ENCODE data around the gene TMED9.
"Not testable (repeated sequence)": the region's sequence is repeated elsewhere in the genome, so short reads cannot be mapped to it uniquely, and the experiment has no call there.

Gene TMED9

DNA sequence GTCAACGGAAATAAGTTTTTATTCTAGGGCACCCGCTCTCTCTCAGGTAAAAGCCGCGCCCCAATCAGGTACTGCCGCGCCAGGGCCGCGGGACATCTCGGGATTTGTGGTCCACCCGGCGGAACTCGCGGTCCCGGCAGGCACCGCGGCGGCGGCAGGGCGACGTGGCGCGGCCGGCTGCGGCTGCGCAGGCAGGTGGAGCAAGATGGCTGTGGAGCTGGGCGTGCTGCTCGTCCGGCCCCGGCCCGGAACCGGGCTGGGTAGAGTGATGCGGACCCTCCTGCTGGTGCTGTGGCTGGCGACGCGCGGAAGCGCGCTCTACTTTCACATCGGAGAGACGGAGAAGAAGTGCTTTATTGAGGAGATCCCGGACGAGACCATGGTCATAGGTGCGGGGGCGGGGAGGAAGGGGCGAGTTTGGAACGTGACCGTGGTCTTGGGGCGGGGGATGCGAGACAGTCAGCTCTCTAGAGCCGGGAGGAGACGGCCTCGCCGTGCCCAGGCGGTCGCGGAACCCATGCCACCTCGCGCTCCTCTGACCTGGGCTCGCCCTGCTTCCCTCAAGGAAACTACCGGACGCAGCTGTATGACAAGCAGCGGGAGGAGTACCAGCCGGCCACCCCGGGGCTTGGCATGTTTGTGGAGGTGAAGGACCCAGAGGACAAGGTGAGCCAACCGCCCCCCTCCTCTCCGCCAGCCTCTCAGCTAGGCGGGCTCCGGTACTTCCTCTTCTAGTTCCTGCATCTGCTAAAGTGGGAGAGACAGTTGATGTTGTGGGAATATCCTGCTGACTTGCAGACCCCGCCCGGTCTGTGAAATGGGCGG, at the start of gene TMED9:
Gene TMED9 (plus strand): TSS at position 194 of the 825 bp plus-strand sequence. CDS start 12 bp downstream, at position 206.
- DNase-seq: peak; percentile 88

DNA sequence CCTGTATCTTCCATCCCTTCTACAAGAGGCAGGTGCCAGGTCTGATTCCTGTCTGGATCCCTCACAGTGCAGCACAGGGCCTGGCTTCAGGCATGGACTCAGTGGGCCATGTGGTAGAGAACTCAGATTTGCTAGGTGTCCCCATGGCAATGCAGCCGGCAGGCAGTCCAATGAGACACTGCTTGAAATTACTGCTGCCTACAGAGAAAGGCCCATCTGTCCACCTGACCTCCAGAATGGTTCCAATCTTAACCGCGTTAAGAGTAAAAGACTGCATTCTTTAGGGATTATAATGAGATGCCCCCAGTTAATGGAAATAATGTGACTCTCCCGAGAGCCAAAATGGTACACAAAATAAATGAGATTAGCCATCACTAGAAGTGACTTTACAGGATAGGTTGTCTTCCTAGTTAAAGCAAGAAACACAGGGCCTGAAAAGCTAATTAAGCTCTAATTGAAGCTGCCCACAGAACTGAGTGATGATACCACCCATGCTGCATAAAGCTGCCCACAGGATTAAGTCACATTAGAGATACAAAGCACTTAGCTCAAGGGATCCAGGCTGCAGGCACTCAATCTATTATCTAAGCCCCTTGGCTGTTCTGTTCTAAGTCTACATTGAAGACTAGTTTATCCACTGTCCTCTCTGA, 49.1 kb upstream of the TMED9 start:
- DNase-seq: no peak

DNA sequence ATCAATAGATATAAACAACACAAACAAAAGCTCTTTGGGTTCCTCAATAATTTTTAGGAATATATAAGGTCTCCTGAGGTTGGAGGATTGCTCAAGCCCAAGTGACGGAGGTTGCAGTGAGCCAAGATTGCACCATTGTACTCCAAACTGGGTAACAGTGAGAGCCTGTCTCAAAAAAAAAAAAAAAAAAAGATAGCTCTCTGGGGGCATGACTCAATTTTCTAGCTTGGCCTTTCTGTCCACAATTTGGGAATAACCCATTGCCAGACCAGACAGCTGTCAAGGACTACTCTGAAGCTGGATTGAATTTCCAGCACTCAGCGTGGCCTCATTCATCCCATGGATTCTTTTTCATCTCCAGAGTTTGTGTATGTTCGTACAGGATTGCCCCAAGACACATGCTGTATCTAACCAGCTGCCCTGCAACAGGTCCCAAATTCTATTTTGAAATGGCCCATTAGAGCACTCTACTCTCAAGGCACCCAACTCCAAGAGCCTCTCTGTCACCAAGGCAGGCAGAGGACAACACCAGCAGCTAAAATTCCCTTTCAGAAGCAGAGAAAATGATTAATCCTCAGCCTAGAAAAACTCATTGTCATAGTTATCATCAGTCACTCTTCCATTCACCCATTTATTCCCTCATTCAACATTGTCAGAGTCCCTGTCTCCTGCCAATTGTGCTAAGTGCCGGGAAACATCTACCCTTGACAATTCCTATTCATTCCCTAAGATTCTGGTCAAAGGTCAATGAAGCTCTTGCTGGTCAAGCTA, 46.3 kb upstream of the TMED9 start:
- DNase-seq: peak; percentile 38

DNA sequence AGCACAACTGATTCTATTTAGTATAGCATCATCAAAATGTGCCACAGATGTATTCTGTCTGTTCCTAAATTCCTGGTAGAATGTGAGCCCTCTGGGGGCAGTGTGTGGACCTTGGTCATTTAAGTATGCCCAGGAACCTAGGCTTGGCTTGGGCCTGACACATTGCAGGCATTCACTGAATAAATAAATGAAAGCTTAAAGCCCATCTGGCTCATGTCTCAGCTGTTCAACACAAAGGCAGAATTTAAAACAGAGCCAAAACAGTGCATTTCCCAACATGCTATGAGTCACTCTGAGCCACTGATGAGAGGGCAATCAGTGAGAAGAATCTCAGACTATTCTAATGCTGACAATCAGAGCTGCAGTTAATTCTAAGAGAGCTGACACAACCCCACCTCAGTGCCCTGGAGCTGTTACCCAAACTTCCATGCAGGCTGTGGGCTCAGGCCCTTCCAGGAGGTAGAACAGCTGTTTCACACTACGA, 45.7 kb upstream of the TMED9 start:
- no peak for DNase-seq

DNA sequence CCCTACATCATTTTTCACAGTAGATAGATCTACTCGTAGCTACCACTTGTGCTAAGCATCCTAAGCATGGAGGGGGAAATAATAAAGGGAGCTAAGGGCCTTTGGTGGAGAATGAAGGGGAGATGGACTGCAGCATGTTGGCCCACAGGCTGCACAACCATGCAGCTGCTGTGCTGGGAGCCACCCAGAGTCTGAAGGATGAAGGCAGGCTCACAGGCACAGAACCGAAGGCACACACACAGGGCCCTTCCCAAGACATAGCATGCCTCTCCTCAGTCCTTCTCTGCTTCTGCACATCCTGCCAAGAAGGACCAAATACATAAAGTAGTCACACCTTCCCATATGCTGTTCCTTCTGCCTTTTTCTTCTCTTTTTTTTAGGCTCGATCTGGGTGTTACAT, 44.3 kb upstream of the TMED9 start:
- no peak for DNase-seq

DNA sequence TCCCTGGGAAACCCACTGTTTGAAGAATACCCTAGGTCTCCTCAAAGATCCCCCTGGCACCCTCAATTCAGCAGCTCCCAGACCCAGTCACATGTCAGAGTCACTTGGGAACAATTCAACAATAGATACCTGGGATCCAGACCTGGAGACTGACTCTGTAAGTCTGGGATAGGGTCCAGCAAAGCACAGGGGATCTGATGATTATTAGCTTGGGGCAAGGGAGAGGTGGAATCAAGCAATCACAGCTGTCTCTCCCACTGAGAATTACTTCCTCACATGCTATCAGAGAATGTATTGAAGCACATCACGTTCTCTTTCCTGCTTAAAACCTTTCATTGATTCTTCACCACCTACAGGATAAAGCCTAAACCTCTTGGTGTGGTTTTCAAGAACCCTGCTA, 43.5 kb upstream of the TMED9 start:
- DNase-seq: no peak

DNA sequence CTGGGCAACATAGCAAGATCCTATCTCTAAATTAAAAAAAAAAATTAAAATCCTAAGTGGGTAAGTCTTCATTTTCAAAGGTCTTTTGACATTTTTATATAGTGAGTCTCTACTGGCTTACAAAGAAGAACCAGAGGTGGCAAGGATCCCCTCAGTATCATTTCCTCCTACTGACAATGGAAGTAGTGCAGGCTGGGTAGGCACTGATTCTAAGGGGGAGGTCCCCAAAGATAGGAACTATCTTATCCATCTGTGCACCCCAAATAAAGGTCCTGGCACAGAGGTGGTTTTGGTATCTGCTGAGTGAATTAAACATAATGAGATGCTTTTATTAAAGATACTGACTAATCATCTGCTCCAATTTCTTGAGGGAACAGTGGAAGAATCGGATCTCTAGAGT, 41.9 kb upstream of the TMED9 start:
- no peak for DNase-seq

DNA sequence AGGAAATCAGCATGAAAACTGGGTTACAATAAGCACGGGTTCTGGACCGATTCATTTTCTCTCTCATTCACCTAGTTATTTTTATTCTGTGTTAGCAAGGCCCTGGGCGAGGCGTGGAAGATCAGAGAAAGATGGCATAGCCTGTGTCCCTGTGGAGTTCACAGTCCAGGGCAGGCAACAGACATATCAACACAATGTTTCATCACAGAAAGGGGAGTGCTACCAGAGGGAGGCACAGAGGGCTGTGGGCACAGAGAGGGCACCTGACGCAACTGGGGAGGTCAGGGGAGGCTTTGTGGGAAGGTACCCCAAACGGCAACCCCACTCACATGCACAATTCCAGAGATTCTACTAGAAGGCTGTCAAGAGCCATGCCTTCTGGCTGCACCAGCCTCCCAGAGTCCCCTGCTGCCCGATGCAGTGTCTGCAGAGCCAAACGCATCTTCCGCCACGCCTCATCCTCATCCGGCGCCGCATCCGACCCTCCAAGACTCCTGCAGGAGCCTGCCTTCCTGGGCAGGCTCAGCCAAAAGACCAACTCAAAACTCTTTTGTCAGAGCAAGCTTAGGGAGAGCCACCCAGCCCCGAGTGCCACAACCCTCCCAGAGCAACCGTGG, 39.1 kb upstream of the TMED9 start:
- DNase-seq: no peak

DNA sequence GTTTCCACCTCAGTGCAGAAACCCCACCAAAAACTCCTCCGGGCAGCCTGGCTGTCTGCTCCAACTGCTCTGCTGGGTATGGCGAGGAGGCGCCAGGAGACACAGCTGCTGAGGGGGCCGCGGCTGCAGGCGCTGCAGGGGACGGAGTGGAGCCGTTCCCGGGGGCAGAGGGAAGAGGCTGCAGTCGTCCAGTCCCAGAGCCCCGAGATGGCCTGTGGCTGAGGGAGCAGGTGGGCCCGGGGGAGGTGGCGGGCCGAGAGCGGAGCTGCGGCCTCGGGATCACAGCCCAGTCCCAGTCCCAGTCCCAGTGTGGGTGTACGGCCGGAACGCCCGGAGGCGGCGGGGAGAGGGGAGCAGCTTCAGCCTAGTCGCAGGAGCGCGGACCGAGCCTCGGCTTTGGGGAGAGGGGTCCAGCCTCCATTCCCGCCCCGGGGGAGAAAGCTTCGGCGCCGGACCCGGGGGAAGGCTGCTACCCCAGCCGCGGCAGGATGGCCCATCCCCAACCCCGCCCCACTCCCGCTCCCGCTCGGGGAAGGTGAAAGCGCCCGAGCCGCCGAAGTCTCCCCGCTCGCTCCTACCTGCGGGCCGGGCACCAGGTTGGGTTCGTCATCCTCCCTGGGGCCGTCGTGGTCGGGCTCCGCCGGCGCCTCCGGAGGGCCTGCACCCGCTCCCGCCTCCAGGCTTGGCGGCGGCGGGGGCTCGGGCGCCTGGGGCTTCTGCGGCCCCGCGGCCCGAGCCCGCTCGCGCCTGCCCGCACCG, 38.2 kb upstream of the TMED9 start:
- DNase-seq: no peak

DNA sequence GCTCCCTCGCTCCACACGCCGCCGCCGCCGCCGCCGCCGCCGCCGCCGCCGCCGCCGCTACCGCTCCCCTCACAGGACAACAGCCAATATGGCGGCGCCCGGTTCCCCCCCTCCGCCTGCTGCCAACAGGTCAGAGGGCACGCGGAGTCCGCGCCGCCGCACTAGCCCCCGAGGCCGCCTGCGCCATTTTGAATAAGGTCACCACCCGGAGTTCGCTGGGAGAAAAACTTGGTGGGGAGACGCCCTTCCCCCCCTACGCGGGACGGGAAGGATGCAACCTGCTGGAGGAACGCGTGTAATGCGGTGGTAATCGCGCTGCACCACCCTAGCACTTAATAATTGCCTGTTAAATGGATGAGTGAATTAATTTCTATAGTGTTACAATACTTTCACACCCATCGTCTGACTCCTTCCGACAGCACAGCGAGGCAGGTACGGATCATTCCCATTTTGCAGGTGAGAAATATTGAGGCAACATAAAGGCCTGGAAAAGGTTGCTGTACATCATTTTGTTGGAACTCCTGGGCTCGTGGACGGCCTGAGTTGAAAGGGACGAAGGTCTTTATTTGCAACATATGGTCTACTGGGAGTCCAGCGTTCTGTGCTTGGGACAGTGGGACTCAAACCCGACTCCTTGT, 37.4 kb upstream of the TMED9 start, which contains the start of gene FAM193B:
Gene FAM193B (minus strand): TSS at position 90 of the 638 bp plus-strand sequence. CDS start 105 bp downstream, outside the sequence.
- peak; percentile 93 for DNase-seq

DNA sequence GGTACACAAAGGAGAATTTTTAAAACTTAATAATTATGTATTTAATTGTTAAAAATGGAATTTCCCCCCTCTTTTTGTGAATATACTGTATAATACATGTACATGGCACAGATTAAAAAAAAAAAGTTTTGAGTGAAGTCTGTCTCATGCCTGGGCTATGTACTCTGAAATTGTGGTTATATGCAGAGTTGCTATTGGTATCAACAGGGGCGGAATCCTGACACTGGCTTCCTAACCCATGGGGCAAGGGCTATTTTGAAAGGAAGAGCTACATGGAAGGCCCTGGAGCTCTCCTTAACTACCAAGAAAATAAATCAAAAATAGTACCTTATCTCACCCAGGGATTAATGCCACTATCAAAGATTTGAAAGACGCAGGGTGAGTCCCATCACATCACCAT, 36.8 kb upstream of the TMED9 start:
- no peak for DNase-seq

DNA sequence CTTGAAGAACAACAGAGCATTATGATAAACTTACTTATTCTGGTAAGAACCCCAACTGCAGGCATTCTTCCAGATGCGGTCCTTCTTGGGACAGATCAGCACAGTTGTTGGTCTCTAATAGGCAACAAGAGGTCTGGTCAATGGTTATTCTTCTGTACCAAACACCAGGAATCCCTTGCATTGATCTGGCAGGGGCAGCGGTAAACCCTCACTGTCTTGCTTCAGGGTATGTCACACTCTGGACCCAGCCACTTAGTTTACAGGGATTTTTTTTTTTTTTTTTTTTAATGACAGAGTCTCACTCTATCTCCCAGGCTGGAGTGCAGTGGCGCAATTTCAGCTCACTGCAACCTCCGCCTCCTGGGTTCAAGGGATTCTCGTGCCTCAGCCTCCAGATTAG, 36.3 kb upstream of the TMED9 start:
- DNase-seq: no peak

DNA sequence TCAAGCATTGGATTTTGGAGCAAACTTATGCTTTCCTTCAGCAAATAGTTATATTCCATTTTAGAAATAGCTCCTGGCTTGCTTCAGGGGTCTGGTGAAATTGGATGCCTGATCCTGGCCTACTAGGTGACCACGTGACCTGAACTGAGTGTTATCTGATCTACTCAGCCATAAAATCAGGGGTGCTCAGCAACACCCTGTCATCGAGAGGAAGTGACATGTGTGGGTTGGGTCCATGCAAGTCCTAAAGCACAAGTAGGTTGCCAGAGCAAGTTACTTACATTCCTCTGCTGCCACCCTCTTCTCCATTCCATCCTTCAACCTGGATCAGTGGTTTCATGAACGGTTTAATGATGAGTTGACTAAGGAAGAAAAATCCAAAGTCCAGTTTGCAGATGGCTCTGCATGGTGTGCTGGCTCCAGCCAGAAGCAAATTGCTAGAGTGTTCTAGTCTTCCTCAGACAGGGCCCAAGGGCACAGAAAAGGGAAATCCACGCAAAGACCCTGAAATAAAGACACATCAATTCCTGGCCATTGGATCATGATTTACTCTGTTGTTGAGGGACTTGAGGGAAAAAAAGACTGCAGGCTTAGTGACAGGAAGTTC, 34.9 kb upstream of the TMED9 start:
- no peak for DNase-seq

DNA sequence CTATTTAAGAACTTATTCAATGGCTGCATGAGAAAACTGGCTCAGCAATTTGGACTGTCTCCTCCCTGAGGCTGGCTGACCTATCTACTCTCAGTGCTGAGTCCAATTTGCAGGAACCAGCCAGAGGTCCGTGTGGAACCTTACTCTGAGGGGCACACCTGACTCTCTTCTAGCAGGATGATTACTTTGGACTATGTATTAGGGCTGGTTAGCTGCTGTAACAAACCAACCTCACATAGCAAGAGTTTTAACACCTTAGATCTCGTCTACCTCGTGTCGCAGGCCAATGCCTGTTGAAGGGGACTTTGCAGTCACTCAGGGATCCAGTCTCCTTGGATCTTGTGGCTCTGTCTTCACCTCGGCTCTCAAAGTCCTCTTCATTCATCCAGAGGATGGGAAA, 34.2 kb upstream of the TMED9 start:
- DNase-seq: no peak

DNA sequence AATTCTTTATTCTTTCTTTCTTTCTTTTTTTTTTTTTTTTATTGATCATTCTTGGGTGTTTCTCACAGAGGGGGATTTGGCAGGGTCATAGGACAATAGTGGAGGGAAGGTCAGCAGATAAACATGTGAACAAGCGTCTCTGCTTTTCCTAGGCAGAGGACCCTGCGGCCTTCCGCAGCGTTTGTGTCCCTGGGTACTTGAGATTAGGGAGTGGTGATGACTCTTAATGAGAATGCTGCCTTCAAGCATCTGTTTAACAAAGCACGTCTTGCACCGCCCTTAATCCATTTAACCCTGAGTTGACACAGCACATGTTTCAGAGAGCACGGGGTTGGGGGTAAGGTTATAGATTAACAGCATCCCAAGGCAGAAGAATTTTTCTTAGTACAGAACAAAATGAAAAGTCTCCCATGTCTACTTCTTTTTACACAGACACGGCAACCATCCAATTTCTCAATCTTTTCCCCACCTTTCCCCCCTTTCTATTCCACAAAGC, 32.5 kb upstream of the TMED9 start:
- not testable (repeated sequence) for DNase-seq

DNA sequence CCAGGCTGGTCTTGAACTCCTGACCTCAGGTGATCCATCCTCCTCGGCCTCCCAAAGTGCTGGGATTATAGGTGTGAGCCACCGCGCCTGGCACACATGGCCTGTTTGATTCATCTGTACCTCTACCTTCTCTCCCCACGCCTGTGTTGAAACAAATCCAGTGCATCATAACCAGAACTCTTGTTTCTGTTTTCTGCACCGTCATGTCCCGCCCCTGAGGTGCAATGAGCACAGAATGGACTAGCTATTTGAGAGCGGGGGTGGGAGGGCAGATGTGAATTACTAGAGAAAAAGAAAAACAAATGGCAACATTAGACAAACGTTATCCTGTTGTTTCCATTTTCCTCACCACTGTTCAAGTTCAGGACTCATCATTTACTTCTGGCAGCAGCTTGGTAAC, 27.0 kb upstream of the TMED9 start:
- DNase-seq: no peak

DNA sequence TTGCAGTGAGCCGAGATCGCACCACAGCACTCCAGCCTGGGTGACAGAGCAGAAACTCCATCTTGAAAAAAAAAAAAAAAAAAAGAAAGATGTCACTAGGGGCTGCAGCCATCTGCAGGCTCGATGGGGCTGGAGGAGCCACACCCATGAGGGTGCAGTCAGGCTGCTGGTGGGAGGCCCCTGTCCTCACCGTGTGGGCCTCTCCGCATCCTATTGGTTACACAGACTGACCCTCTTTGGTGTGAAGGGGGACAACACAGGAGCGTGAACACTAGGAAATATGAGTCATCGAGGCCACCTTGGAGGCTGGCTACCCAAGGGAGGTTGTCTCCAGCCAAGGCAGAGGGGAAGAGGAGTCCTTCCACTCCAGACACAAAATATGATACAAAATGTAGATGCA, 23.7 kb upstream of the TMED9 start:
- DNase-seq: no peak

DNA sequence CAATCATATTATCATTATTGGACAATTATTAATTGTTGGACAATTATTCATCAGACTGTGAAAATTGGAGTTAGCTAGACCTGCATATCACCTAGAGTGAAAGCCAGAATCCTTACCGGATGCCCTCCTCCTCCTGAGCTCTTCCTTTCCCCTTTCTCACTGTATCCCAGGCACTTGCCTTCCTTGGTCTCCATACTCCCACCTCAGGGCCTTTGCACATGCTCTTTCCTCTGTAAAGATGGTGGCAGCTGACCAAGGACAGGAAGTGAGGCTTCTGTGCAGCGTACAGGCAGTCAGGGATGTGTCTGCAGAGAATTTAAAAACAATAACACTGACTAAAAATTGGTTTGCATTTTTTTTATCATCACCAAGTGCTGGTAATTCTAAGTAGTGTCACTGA, 22.1 kb upstream of the TMED9 start:
- no peak for DNase-seq

DNA sequence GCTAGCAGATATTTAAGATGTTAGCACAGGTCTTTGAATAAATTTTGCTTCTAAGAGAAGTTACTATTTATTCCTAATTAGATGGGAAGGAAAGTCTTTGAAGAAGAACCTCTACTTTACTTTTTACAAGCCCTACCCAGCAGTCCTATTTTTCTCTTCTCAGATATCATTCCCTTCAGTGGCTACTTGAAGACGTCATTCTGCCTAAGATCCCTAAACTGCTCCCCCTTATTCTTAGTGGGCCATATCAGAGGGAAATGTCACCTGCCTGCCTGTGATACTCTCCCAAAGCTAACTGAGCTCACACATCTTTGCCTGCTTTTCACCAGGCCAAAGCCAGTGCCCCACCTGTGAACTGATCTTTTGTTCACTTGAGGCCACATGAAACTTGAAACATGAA, 16.5 kb upstream of the TMED9 start:
- no peak for DNase-seq

DNA sequence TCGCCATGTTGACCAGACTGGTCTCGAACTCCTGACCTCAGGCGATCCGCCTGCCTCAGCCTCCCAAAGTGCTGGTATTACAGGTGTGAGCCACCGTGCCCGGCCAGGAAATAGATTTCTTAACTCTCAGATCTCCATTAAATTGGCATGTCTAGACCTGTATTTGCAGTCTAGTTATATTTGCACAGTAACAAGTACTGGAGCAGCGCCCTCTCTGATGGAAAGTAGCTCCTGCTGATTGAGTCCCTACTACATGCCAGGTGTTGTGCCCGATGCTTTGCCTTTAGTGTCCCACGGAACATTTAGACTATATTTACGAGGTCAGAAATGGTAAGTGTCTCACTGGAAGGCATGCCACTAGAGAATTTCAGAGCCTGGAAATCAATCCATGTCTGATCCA, 15.8 kb upstream of the TMED9 start:
- DNase-seq: no peak

DNA sequence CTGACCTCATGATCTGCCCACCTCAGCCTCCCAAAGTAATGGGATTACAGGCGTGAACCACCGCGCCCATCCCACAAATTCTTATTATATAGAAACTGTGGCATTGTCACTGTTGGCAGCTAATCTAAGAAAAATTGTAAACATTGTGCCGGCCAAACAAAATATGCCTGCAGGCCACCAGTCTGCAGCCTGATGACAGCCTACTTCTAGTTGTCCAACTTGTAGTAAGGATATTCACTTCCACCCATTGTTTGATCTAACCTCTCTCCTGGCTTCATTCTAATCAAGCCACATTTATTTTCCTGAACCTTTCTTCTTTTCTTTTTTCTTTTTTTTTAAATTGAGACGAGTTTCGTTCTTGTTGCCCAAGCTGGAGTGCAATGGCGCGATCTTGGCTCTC, 13.7 kb upstream of the TMED9 start:
- no peak for DNase-seq

Data from CD4-positive, alpha-beta T cell treated with Interferon gamma for 1 hour (primary cell).